LNCAP (cell line): ENCODE results near the gene ERBIN.

Experiments
- CTCF ChIP-seq: fragments of 450-650 bp; IDR thresholded peaks from 2 replicates; pipeline ENCODE4 v1.5.1; 2017; ENCODE audit warnings: mild to moderate bottlenecking

ERBIN gene

GRCh38 chr5:65926276-65926783 lies at the start of gene ERBIN:
Gene ERBIN (plus strand): TSS chr5:65926575. CDS start chr5:65992719, 66,144 bp downstream.
- no peak for TF ChIP-seq CTCF

- no peak for TF ChIP-seq CTCF
Measured at GRCh38 chr5:65876970-65877369, 49.4 kb upstream of the ERBIN start.

- TF ChIP-seq CTCF, result no peak
Measured at GRCh38 chr5:65880496-65881072, 45.8 kb upstream of the ERBIN start.

GRCh38 chr5:65882278-65882677 lies 44.1 kb upstream of the ERBIN start:
- TF ChIP-seq CTCF, result no peak

- no peak for TF ChIP-seq CTCF
Measured at GRCh38 chr5:65883461-65883860, 42.9 kb upstream of the ERBIN start.

GRCh38 chr5:65886387-65886786 lies 40.0 kb upstream of the ERBIN start:
- TF ChIP-seq CTCF, result no peak

GRCh38 chr5:65892801-65893200 lies 33.6 kb upstream of the ERBIN start:
- no peak for TF ChIP-seq CTCF
